Peyer's patch (tissue), 4 donors: ENCODE data around the gene LYPD8.

Experiments used
- POLR2A ChIP-seq, 2 donors: fragments of 450-650 bp; IDR thresholded peaks; one replicate each; pipeline ENCODE4 v1.5.1; 2017; ENCODE audit warnings: antibody characterized with exemption in 2 of 2, mild to moderate bottlenecking in 2 of 2, moderate library complexity in 2 of 2
- TF ChIP-seq, protein P1 (sequence below), 6 experiments: fragments of 450-650 bp in 4 of 6; fragments of 200-600 bp in 2 of 6; sonication (generic) in 1 of 6; IDR thresholded peaks; one replicate each; pipeline ENCODE4 v1.5.1; 2017 to 2019; ENCODE audit warnings: antibody characterized with exemption in 6 of 6, mild to moderate bottlenecking in 3 of 6, moderate library complexity in 1 of 6

DNA sequence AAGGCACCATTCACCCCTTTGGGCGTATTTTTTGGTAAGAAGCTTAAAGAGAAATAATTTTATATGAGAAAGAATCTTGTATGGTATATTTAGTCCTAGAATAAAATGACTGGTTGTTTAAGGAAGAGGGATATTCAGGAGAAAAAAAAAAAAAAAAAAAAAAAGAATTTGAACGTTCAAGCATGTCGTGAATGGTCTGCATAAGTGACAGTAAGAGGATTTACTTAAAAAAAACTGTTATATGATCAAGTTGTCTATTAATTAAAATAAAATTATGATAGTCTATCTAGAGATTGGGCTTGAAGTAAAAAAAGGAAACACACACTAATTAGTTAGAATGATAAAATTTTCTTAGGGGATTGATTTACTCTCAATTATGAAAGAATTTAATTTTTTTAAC lies 41.3 kb downstream of the LYPD8 start:
- TF ChIP-seq, protein P1, sequence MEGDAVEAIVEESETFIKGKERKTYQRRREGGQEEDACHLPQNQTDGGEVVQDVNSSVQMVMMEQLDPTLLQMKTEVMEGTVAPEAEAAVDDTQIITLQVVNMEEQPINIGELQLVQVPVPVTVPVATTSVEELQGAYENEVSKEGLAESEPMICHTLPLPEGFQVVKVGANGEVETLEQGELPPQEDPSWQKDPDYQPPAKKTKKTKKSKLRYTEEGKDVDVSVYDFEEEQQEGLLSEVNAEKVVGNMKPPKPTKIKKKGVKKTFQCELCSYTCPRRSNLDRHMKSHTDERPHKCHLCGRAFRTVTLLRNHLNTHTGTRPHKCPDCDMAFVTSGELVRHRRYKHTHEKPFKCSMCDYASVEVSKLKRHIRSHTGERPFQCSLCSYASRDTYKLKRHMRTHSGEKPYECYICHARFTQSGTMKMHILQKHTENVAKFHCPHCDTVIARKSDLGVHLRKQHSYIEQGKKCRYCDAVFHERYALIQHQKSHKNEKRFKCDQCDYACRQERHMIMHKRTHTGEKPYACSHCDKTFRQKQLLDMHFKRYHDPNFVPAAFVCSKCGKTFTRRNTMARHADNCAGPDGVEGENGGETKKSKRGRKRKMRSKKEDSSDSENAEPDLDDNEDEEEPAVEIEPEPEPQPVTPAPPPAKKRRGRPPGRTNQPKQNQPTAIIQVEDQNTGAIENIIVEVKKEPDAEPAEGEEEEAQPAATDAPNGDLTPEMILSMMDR (IDR thresholded peaks at IDR 0.05): no peak
- no peak for TF ChIP-seq POLR2A (IDR thresholded peaks at IDR 0.05)
